HepG2 (cell line): ENCODE measurements around the gene SARS2. TPM values are rescaled to one million over a fixed set of nuclear protein-coding genes. Genes with fewer than 3 reads are reported as not detected.
A peak's percentile ranks its signal among the peaks of the same experiment; 100 is the strongest.

Experiments used
- HDAC2 ChIP-seq: sonication (generic); formaldehyde crosslinking; IDR thresholded peaks from 2 replicates; pipeline ENCODE4 v1.4.0; 2020; ENCODE audit warnings: missing genetic modification reagents
- HES4 ChIP-seq: sonication (generic); formaldehyde crosslinking; IDR thresholded peaks from 2 replicates; pipeline ENCODE4 v1.9.0; 2021; ENCODE audit warnings: mild to moderate bottlenecking, missing genetic modification reagents, borderline replicate concordance
- IKZF4 ChIP-seq: sonication (generic); formaldehyde crosslinking; IDR thresholded peaks from 2 replicates; pipeline ENCODE4 v1.5.1; 2020; ENCODE audit warnings: borderline replicate concordance, mild to moderate bottlenecking, low read depth, missing genetic modification reagents; ENCODE audit errors: not compliant biosample characterization
- MAZ ChIP-seq, 2 experiments: sonication (generic) in 1 of 2; formaldehyde crosslinking in 1 of 2; IDR thresholded peaks; 2 replicates each; pipeline versions ENCODE4 v1.5.0 to v1.6.1; 2012 to 2020; ENCODE audit warnings: low read depth in 2 of 2, mild to moderate bottlenecking in 2 of 2, borderline replicate concordance in 1 of 2, improper control_type of control experiment in 1 of 2, low read length in 1 of 2, missing genetic modification reagents in 1 of 2, moderate library complexity in 1 of 2
- MLLT10 ChIP-seq: sonication (generic); formaldehyde crosslinking; IDR thresholded peaks from 2 replicates; pipeline ENCODE4 v1.4.0; 2020; ENCODE audit warnings: missing genetic modification reagents
- NAIF1 ChIP-seq: sonication (generic); formaldehyde crosslinking; IDR thresholded peaks from 2 replicates; pipeline ENCODE4 v1.5.0; 2020; ENCODE audit warnings: mild to moderate bottlenecking, missing genetic modification reagents, borderline replicate concordance
- NKX3-1 ChIP-seq: sonication (generic); formaldehyde crosslinking; IDR thresholded peaks from 2 replicates; pipeline ENCODE4 v1.5.0; 2020; ENCODE audit warnings: missing genetic modification reagents
- PHF20 ChIP-seq: sonication (generic); formaldehyde crosslinking; IDR thresholded peaks from 2 replicates; pipeline ENCODE4 v1.5.0; 2020; ENCODE audit warnings: mild to moderate bottlenecking, missing genetic modification reagents
- PTBP1 ChIP-seq: fragments of 200-400 bp; formaldehyde crosslinking; IDR thresholded peaks from 2 replicates; pipeline ENCODE4 v1.6.1; 2018; ENCODE audit warnings: low read length, low read depth; ENCODE audit not compliant: poor library complexity, severe bottlenecking
- SIX4 ChIP-seq: sonication (generic); formaldehyde crosslinking; IDR thresholded peaks from 2 replicates; pipeline ENCODE4 v1.4.0; 2020; ENCODE audit warnings: missing genetic modification reagents
- SMYD3 ChIP-seq: sonication (generic); formaldehyde crosslinking; IDR thresholded peaks from 2 replicates; pipeline ENCODE4 v1.8.1; 2023; ENCODE audit warnings: mild to moderate bottlenecking, missing genetic modification reagents
- SOX5 ChIP-seq: IDR thresholded peaks from 2 replicates; pipeline ENCODE4 v1.6.1; 2016; ENCODE audit warnings: borderline replicate concordance
- XRCC5 ChIP-seq: fragments of 200-400 bp; formaldehyde crosslinking; optimal IDR thresholded peaks from 2 replicates; pipeline ENCODE3; 2017; ENCODE audit warnings: mild to moderate bottlenecking, low read length
- ZBTB21 ChIP-seq: sonication (generic); formaldehyde crosslinking; IDR thresholded peaks from 2 replicates; pipeline ENCODE4 v1.4.0; 2020; ENCODE audit warnings: missing genetic modification reagents
- ZNF10 ChIP-seq: sonication (generic); formaldehyde crosslinking; IDR thresholded peaks from 2 replicates; pipeline ENCODE4 v1.4.0; 2020; ENCODE audit warnings: mild to moderate bottlenecking, low read depth, missing genetic modification reagents, borderline replicate concordance
- ZNF616 ChIP-seq: sonication (generic); formaldehyde crosslinking; IDR thresholded peaks from 2 replicates; pipeline ENCODE4 v1.5.0; 2020; ENCODE audit warnings: low read depth, mild to moderate bottlenecking, missing genetic modification reagents
- ZNF749 ChIP-seq: sonication (generic); formaldehyde crosslinking; IDR thresholded peaks from 2 replicates; pipeline ENCODE4 v1.8.0; 2022; ENCODE audit warnings: mild to moderate bottlenecking, missing genetic modification reagents, moderate library complexity, borderline replicate concordance
- polyA plus RNA-seq, 8 experiments: library from polyadenylated mRNA; depleted of rRNA in 3 of 8; stranded (reverse) in 7 of 8; unstranded in 1 of 8; fragments of >200 nt; fragmentation: Illumina TruSeq in 4 of 8; extraction: Trizol in 4 of 8; gene quantifications; 2 replicates each; pipeline versions ENCODE4 v1.2.1 to v1.2.3, GENCODE V29; 2011 to 2016; ENCODE audit warnings: low read depth in 4 of 8, missing spikeins in 1 of 8, mixed read lengths in 1 of 8; ENCODE audit not compliant: insufficient read depth in 1 of 8
- total RNA-seq, 5 experiments: library from RNA; depleted of rRNA; stranded (reverse); fragments of >200 nt; fragmentation: Illumina TruSeq; extraction: Trizol; gene quantifications; 2 replicates each; pipeline ENCODE4 v1.2.3, GENCODE V29; 2016; ENCODE audit warnings: low read depth in 1 of 5
- TF ChIP-seq, protein P1 (sequence below): sonication (generic); formaldehyde crosslinking; IDR thresholded peaks from 2 replicates; pipeline ENCODE4 v1.4.0; 2020; ENCODE audit warnings: missing genetic modification reagents
- TF ChIP-seq, protein P2 (sequence below): sonication (generic); formaldehyde crosslinking; IDR thresholded peaks from 2 replicates; pipeline ENCODE4 v1.5.0; 2020; ENCODE audit warnings: mild to moderate bottlenecking, low read depth, missing genetic modification reagents, borderline replicate concordance
- TF ChIP-seq, protein P3 (sequence below): sonication (generic); formaldehyde crosslinking; IDR thresholded peaks from 2 replicates; pipeline ENCODE4 v1.8.1; 2023; ENCODE audit warnings: mild to moderate bottlenecking, missing genetic modification reagents
- TF ChIP-seq, protein P4 (sequence below): sonication (generic); formaldehyde crosslinking; IDR thresholded peaks from 2 replicates; pipeline ENCODE4 v1.8.1; 2023; ENCODE audit warnings: mild to moderate bottlenecking, inconsistent platforms, moderate library complexity, missing genetic modification reagents, borderline replicate concordance

Gene SARS2
- total and polyA plus RNA-seq, 2 of the 13 experiments (the other 11 are each of a cell fraction or from before 2014, with no cell fraction given) = 40.0 to 48.6 TPM

DNA sequence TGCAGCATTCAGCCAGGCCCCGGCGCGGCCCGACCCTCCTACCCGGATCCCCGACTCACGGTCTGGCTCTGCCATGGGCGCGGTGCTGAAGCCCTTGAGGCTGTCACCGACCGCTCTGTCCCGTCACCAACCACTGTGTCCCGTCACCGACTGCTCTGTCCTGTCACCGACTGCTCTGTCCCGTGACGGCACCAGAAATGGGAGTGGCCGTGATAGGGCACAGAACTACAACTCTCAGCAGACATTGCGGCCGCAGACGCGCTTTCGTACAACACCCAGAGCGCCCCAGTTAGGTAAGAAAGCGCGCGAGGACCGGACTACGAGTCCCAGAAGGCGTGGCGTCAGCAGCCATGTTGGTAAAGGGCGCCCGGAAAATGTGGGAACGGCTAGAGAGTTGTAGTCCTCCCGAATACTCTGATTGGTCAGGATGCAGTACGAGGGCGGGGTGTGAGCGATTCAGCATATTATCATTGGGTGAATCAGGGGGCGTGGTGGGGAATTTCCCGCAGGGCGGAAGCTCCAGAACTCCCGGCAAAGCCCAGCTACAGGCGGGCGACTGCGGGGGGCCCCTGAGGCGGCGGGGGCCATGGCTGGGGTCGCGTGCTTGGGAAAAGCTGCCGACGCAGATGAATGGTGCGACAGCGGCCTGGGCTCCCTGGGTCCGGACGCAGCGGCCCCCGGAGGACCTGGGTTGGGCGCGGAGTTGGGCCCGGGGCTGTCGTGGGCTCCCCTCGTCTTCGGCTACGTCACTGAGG lies 30.9 kb downstream of the SARS2 start, which contains the start of the genes NFKBIB and SIRT2 (continued):
- no peak for TF ChIP-seq IKZF4 (CRISPR knock-in tag)
- TF ChIP-seq, protein P1, sequence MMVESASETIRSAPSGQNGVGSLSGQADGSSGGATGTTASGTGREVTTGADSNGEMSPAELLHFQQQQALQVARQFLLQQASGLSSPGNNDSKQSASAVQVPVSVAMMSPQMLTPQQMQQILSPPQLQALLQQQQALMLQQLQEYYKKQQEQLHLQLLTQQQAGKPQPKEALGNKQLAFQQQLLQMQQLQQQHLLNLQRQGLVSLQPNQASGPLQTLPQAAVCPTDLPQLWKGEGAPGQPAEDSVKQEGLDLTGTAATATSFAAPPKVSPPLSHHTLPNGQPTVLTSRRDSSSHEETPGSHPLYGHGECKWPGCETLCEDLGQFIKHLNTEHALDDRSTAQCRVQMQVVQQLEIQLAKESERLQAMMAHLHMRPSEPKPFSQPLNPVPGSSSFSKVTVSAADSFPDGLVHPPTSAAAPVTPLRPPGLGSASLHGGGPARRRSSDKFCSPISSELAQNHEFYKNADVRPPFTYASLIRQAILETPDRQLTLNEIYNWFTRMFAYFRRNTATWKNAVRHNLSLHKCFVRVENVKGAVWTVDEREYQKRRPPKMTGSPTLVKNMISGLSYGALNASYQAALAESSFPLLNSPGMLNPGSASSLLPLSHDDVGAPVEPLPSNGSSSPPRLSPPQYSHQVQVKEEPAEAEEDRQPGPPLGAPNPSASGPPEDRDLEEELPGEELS (CRISPR knock-in tag) = no peak; the same call in 1 of the 2 replicates
- TF ChIP-seq PHF20 (CRISPR knock-in tag) = peak; percentile 68
- peak; percentile 13 for TF ChIP-seq PTBP1
- TF ChIP-seq ZNF616 (CRISPR knock-in tag) = no peak
- TF ChIP-seq MLLT10 (CRISPR knock-in tag) = no peak
- TF ChIP-seq ZNF749 (CRISPR knock-in tag) = no peak
- TF ChIP-seq HES4 (CRISPR knock-in tag) = peak; percentile 61; the same call in 1 of the 2 replicates
- TF ChIP-seq SMYD3 (CRISPR knock-in tag) = no peak
- no peak for TF ChIP-seq SOX5
- TF ChIP-seq, protein P2, sequence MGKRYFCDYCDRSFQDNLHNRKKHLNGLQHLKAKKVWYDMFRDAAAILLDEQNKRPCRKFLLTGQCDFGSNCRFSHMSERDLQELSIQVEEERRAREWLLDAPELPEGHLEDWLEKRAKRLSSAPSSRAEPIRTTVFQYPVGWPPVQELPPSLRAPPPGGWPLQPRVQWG (CRISPR knock-in tag) = no peak
- TF ChIP-seq XRCC5 = peak; percentile 48
- TF ChIP-seq, protein P3, sequence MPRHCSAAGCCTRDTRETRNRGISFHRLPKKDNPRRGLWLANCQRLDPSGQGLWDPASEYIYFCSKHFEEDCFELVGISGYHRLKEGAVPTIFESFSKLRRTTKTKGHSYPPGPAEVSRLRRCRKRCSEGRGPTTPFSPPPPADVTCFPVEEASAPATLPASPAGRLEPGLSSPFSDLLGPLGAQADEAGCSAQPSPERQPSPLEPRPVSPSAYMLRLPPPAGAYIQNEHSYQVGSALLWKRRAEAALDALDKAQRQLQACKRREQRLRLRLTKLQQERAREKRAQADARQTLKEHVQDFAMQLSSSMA (CRISPR knock-in tag) = no peak
- peak; percentile 96 for TF ChIP-seq ZBTB21 (CRISPR knock-in tag)
- TF ChIP-seq ZNF10 (CRISPR knock-in tag) = no peak
- TF ChIP-seq HDAC2 (CRISPR knock-in tag) = peak; percentile 64
- TF ChIP-seq, protein P4, sequence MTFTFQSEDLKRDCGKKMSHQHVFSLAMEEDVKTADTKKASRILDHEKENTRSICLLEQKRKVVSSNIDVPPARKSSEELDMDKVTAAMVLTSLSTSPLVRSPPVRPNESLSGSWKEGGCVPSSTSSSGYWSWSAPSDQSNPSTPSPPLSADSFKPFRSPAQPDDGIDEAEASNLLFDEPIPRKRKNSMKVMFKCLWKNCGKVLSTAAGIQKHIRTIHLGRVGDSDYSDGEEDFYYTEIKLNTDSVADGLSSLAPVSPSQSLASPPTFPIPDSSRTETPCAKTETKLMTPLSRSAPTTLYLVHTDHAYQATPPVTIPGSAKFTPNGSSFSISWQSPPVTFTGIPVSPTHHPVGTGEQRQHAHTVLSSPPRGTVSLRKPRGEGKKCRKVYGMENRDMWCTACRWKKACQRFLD = no peak; the same call in 1 of the 2 replicates
- TF ChIP-seq NAIF1 = no peak
- peak; percentile 44; the same call in 1 of the 2 replicates for TF ChIP-seq MAZ (IDR thresholded peaks at IDR 0.05; ENCODE audit: borderline replicate concordance, low read depth, low read length)
- peak; percentile 68; the same call in 1 of the 2 replicates for TF ChIP-seq MAZ (CRISPR knock-in tag; IDR thresholded peaks at IDR 0.05; ENCODE audit: low read depth)
- no peak for TF ChIP-seq NKX3-1 (CRISPR knock-in tag)
- no peak for TF ChIP-seq SIX4 (CRISPR knock-in tag)
